Esophagus squamous epithelium (tissue), 4 donors: Measurements from ENCODE around the gene MOCOS.

Source experiments
- CTCF ChIP-seq, 6 experiments: fragments of 450-650 bp in 4 of 6; fragments of 200-600 bp in 2 of 6; sonication (generic) in 2 of 6; IDR thresholded peaks; one replicate each; pipeline ENCODE4 v1.5.1; 2016 to 2019; ENCODE audit warnings: antibody characterized with exemption in 6 of 6, mild to moderate bottlenecking in 4 of 6, moderate library complexity in 4 of 6
- POLR2A ChIP-seq, 4 donors: fragments of 450-650 bp; IDR thresholded peaks; one replicate each; pipeline ENCODE4 v1.6.1; 2017; ENCODE audit warnings: antibody characterized with exemption in 4 of 4, mild to moderate bottlenecking in 4 of 4, moderate library complexity in 3 of 4

- TF ChIP-seq CTCF (IDR thresholded peaks at IDR 0.05) (no peak), POLR2A (IDR thresholded peaks at IDR 0.05) (no peak)
Measured at GRCh38 chr18:36203360-36203895, 16.1 kb downstream of the MOCOS start.
